ENCODE measurements around the gene COL2A1.

Gene COL2A1

GRCh38 chr12:47979166-47979565 is 25.1 kb downstream of the COL2A1 start:
- DNase-seq (ENCODE audit: low read depth), result no peak
- no peak for TF ChIP-seq CTCF (conservative IDR thresholded peaks at IDR 0.05; ENCODE audit: low read depth, low read length)
- H3K4me3 ChIP-seq (ENCODE audit: low read depth, low read length), result no peak overlapping the region

GRCh38 chr12:47978598-47978873 is 25.7 kb downstream of the COL2A1 start:
- TF ChIP-seq CTCF (conservative IDR thresholded peaks at IDR 0.05; ENCODE audit: low read depth, low read length), result no peak

GRCh38 chr12:47977772-47978597 is 26.3 kb downstream of the COL2A1 start:
- no peak for DNase-seq (ENCODE audit: low read depth)
- TF ChIP-seq CTCF (conservative IDR thresholded peaks at IDR 0.05; ENCODE audit: low read depth, low read length), result no peak
- no peak overlapping the region for H3K4me3 ChIP-seq (ENCODE audit: low read depth, low read length)

More at GRCh38 chr12:47978598-47978873, 25.7 kb downstream of the COL2A1 start:
- H3K4me3 ChIP-seq (ENCODE audit: low read depth, low read length), result no peak overlapping the region
- no peak for DNase-seq (ENCODE audit: low read depth)

- DNase-seq (ENCODE audit: low read depth), result no peak
- no peak for TF ChIP-seq CTCF (conservative IDR thresholded peaks at IDR 0.05; ENCODE audit: low read depth, low read length)
These were observed 27.1 kb downstream of the COL2A1 start for GRCh38 chr12:47977046-47977771.

GRCh38 chr12:47975816-47976215 is 28.5 kb downstream of the COL2A1 start:
- no peak for DNase-seq (ENCODE audit: low read depth)
- no peak for TF ChIP-seq CTCF (conservative IDR thresholded peaks at IDR 0.05; ENCODE audit: low read depth, low read length)
- no peak overlapping the region for H3K4me3 ChIP-seq (ENCODE audit: low read depth, low read length)

More at GRCh38 chr12:47977046-47977771, 27.1 kb downstream of the COL2A1 start:
- H3K4me3 ChIP-seq (ENCODE audit: low read depth, low read length), result no peak overlapping the region

- H3K4me3 ChIP-seq (ENCODE audit: low read depth, low read length), result no peak overlapping the region
- TF ChIP-seq CTCF (conservative IDR thresholded peaks at IDR 0.05; ENCODE audit: low read depth, low read length), result no peak
- DNase-seq (ENCODE audit: low read depth), result no peak
These were observed 29.1 kb downstream of the COL2A1 start for GRCh38 chr12:47975036-47975620.
